Right renal cortex interstitium (tissue), 3 donors: ENCODE data around the gene ACSF2. TPM values are rescaled to one million over a fixed set of nuclear protein-coding genes. Genes with fewer than 3 reads are reported as not detected.
"Not testable (repeated sequence)": the region's sequence is repeated elsewhere in the genome, so short reads cannot be mapped to it uniquely, and the experiment has no call there.

Experiments used
- DNase-seq, 3 donors: peaks; one replicate each; pipeline ENCODE4 v3.0.0-alpha.2; 2013; ENCODE audit warnings: low read depth in 3 of 3, low spot score in 2 of 3
- polyA plus RNA-seq, 3 donors: library from polyadenylated mRNA; unstranded; fragments of 120-200 nt; gene quantifications; one replicate each; pipeline ENCODE4 v1.2.1, GENCODE V29; 2013; ENCODE audit not compliant: insufficient read length in 3 of 3

ACSF2 gene
- polyA plus RNA-seq, 3 donors, result 81.2 to 115 (median 98.7) TPM

DNA sequence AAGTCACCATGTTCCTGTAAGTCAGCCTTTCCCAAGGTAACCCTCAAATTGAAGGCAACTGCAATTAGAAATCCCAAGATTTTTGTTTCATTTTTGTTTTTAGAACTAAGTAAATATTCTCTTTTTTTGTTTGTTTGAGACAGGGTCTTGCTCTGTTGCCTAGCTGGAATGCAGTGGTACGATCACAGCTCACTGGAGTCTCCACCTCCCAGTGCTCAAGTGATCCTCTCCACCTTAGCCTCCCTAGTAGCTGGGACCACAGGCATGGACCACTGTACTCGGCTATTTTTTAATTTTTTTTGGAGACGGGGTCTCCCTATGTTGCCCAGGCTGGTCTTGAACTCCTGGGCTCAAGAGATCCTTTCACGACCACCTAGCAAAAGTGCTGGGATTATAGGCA lies 18.1 kb upstream of the ACSF2 start:
- DNase-seq, result no peak

DNA sequence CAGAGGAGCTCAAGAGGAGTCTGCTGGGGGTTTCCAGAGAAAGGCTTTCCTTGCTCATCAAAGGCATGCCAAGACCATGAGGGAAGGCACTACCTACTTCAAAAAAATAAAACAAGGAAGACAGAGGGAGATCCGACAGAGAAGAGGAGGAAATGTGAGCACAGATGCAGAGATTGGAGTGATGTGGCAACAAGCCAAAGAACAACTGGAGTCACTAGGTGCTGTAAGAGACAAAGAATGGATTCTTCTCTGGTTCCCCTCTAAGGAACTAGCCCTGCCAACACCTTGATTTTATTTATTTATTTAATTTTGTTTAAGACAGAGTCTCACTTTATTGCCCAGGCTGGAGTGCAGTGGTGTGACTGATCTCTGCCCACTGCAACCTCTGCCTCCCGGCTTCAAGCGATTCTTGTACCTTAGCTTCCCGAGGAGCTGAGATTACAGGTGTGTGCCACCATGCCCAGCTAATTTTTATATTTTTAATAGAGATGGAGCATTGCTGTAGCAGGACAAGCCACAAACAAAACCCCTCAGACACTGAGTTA lies 13.8 kb upstream of the ACSF2 start:
- no peak for DNase-seq

DNA sequence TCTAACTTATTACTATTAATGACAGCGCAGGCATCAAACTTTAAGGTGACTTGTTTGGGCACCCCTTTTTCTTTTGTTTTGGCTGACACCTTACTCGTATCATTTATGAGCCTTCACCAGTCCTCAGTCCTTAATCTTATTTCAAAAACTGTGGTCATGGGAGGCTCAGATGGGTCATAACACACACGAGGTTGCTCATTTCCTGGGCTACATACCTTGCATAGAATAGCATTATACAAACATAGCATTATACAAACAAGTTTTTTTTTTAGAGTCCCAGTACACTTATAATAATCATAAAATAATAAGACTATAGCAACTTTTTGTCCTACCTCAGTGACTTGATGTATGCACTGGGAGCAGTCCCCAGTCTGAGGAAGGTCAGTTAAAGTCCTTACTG lies 11.2 kb upstream of the ACSF2 start:
- no peak for DNase-seq

DNA sequence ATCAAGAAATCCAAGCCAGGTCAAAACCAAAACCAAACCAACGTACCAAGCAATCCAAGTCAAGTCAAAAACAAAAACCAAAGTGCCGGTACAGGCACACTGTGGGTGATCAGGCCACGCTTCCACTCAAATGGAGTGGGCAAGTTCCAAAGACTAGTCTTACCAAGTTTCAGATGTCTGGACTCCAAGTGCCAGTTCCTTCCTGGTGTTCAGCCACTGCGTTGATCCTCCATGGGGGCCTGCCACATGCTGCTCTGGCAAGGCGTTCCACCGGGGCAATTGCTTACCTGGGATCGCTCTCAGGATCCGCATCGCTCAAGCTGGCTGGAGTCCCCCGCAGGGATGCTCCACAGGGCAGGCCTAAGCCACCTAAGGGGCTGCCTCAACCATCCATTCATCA lies 6.4 kb upstream of the ACSF2 start:
- not testable (repeated sequence) for DNase-seq

DNA sequence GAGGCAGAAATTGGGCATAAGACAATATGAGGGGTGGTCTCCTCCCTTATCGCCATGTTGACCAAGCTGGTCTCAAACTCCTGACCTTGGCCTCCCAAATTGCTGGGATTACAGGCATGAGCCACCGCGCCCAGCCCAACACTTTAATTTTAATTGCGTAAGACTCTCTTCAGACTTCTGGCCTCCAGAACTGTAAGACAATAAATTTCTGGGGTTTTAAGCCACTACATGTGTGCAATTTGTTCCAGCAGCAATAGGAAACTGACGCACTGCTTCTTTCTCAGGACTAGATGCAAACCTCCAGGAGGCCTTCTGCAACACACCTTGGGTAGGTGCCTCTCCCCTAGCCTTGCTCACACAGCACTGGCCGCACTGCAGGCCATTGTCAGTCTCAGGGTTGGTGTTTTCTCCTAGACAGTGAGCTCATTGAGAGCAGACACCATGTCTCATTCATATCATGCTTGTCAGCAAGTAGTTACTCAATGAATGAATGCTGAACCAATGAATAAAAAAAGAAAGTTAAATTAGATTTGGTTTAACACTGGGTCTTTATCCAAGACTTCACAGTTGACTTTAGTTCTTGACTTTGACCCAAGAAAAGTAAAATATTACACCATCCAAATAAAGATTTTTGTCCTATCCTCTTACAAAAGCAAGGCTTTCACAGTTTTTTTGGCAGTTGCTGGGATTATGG lies 5.5 kb upstream of the ACSF2 start:
- no peak for DNase-seq

DNA sequence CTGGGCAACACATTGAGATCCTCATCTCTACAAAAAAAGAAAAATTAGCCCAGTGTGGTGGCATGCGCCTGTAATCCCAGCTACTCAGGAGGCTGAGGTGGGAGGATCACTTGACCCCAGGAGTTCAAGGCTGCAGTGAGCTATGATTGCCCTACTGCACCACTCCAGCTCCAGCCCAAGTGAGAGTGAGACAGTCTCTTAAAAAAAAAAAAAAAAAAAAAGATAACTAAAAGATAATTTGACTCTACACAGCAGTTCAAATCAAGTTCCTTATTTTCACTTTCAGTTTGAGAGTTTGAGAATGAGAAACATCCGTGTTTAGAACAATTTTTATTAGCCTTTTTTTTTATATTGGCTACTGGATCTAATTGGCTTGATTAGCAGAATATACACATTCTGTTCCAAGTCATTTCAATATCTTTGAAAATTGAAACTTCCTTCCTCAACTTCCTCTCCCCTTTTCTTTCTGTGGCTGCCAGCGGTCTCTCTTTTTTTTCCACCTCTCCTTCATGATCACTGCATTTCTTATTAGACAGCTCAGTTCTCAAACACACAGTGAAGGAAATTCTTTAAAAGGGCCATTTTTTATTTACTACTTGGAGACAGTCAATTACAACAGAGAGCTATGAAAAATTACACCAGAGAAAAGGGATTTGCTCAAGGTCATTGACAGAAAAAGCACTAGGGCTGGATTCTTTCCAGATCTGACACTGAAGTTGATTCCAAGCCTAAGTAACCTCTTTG lies 4.5 kb upstream of the ACSF2 start:
- no peak for DNase-seq

GRCh38 chr17:50422738-50423137 lies 3.3 kb upstream of the ACSF2 start:
- DNase-seq, result no peak

- no peak for DNase-seq
These were observed 2.4 kb upstream of the ACSF2 start for GRCh38 chr17:50423553-50424159.

DNA sequence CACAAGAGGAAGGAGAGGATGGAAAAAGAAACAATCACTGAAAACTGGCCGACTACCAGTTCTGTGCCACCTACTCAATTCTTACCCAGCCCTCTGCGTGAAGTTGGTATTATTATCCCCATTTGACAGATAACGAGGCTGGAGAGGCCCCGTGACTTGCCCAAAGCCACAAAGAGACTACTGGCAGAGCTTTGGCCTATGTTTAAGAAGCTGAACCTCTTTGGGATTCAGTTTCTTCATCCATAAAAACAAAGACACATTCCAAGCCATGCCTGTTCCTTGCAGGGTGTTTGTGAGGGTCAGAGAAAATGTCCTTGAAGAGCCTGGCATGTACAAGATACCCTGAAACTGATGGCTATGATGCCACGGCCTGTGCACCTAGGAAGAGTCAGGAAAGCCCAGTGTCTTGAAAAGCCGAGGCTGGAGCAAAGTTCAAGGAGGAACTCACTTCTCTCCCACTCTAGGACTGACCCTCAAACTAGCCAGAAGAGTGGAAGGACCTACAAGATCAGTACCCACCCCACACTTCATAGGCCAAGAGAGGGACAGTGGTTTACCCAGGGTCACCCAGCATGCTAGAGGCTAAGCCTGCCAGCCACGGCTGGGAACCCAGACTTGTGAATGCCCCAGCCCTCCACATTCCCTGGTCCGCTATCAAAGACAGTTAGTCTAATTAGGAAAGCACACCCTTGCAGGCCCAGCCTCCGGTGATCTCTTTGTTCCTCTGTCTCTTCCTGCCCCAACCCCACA lies 1.6 kb upstream of the ACSF2 start:
- DNase-seq, result no peak

DNA sequence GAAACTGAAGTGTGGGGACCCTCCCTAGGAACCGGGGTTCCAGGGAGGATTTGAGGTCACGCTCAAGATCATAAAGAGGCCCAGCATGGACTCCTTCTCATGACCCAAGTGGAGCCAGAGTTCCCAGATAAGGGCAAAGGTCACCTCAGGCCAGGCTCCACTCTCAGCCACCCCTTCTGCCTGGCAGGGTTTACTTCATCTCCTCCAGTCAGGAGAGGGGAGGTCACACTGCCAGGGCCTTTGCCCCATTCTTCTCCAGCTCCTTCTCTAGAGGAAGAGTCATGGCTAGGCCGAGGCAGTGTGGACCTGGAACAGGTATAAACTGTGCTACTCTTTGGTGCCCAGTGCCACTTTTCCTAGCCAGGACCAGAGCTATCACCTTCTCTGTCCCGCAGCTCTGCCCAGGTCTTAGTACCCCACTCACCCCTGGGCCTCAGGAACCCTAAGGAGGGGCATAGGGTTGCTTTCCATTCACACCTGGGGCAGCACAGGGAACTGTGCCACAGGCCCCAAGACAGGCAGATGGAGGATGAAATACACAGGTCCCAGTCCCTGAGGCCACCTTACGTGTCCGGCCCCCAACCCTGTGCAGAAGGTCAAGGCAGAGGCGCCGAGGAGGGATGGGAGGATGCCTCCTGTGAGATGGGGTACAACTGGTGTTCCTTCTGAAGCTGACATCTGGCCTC lies 879 bp upstream of the ACSF2 start:
- no peak for DNase-seq

DNA sequence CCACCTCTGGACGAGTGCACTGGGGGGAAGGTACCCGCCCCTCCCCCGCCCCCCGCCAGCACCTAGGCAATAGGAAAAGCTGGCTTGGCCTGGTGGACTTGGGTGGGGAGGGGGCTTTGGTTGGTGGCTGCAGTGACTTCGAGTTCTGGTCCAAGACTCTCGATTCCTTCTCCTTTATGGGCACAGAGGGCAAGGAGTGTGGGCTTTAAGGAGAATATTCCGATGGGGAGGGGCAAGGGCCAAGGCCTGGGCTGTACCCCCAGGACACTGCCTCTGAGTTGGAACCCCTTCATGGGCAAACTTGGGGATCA lies 409 bp downstream of the ACSF2 start:
- no peak for DNase-seq

- no peak for DNase-seq
These were observed 1.1 kb downstream of the ACSF2 start for GRCh38 chr17:50426814-50427787.

DNA sequence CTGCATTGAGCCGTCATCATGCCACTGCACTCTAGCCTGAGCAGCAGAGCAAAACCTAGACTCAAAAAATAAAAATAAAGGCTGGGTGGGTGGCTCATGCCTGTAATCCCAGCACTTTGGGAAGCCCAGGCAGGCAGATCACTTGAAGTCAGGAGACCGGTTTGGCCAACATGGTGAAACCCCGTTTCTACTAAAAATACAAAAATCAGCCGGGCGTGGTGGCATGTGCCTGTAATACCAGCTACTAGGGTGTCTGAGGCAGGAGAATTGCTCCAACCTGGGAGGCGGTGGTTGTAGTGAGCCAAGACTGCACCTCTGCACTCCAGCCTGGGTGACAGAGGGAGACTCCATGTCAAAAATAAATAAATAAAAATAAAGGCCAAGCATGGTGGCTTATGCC lies 2.1 kb downstream of the ACSF2 start:
- not testable (repeated sequence) for DNase-seq

- no peak for DNase-seq
These were observed 2.9 kb downstream of the ACSF2 start for GRCh38 chr17:50428831-50429424.

GRCh38 chr17:50429793-50430192 lies 3.8 kb downstream of the ACSF2 start:
- no peak for DNase-seq

DNA sequence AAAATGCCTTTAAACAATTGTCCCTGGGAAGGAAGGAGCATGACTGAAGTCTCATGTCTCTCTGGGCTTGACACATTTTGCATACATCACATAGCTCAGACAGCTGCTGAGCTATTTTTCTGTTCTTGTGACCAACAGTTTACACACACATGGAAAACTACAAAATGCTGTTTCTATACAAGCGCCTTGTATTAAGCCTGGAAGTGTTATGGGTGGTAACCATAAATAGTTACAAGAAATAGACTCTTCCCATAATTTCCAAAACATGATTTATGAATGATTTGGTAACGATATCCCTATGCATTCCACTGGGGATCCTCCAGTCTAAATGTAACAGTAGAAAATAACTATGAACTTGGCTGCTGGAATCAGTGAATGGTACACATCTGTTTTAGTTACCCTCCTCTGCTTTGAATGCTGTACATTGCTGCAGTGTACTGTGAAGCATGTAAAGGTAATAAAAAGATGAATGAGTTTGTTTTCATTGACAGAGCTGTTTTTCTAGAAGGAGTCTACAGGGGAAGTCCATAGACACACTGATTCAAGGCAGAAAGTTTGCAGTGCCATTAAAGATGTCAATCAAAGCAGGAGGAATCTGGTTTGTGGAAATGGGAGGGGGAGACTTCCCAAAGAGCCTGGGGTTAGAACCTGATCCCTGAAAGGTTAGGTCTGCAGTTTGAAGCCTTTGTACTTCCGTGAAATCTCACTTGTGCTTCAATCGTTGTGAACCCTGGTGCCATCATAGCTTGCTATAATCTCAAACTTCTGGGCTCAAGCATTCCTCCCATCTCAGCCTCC lies 5.0 kb downstream of the ACSF2 start:
- no peak for DNase-seq

GRCh38 chr17:50432125-50432762 lies 6.2 kb downstream of the ACSF2 start:
- DNase-seq, result no peak

DNA sequence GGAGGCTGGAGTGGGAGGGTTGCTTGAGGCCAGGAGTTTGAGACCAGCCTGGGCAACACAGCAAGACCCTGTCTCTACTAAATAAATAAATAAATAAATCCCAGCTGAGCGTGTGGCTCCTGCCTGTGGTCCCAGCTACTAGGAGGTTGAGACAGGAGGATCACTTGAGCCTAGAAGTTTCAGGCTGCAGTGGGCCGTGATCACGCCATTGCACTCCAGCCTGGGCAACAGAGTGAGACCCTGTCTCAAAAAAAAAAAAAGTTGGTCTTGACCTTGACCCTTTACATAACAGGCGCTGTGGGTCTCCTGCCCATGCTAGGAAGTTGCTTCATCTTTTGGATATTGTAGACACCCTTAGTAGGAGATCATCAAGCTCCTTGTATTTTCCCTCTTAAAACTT lies 11.4 kb downstream of the ACSF2 start:
- DNase-seq, result no peak
